IMR-90 (cell line): ENCODE data around the gene LRRC7. TPM values are rescaled to one million over a fixed set of nuclear protein-coding genes. Genes with fewer than 3 reads are reported as not detected.

Source experiments
- ATAC-seq: fragments of 200-7000 bp; cut with Tn5 transposase; 2 replicates; pipeline ENCODE4 v1.9.1; 2020; ENCODE audit warnings: low read depth, mild to moderate bottlenecking, moderate library complexity
- BruUV-seq: library from RNA; stranded (reverse); fragments of 400-500 nt; replicated peaks from 2 replicates; lab custom pipeline; 2021; lab: Mats Ljungman, UMichigan
- CTCF ChIA-PET: fragments of 300-600 bp; formaldehyde crosslinking; extraction: SDS; loops from one replicate; lab custom pipeline; 2021; ENCODE audit warnings: antibody characterized with exemption; lab: Yijun Ruan, JAX
- POLR2A ChIA-PET: fragments of 300-600 bp; sonication (Branson Sonifier 250); formaldehyde crosslinking; loops from one replicate; lab custom pipeline; 2022; ENCODE audit warnings: antibody characterized with exemption; ENCODE audit not compliant: unreplicated experiment; lab: Charles Lee
- DNase-seq: peaks from one replicate; pipeline ENCODE4 v3.0.0; 2013
- H2AFZ ChIP-seq: replicated peaks from 2 replicates; pipeline ENCODE3; 2013; ENCODE audit warnings: low read length, mild to moderate bottlenecking; ENCODE audit not compliant: poor library complexity
- H2AK5ac ChIP-seq: 2 replicates; pipeline ENCODE4 v1.6.1; 2013; ENCODE audit warnings: low read depth, low read length, inconsistent platforms
- H2AK9ac ChIP-seq: replicated peaks from 2 replicates; pipeline ENCODE3; 2013; ENCODE audit warnings: mild to moderate bottlenecking, low read depth, low read length, moderate library complexity; ENCODE audit not compliant: poor library complexity
- H2BK120ac ChIP-seq: 2 replicates; pipeline ENCODE4 v1.6.1; 2013; ENCODE audit warnings: low read depth, low read length, inconsistent platforms
- H2BK15ac ChIP-seq: 3 replicates; pipeline ENCODE4 v1.6.1; 2013; ENCODE audit warnings: low read depth, low read length, inconsistent platforms
- H2BK20ac ChIP-seq: 2 replicates; pipeline ENCODE4 v1.6.1; 2013; ENCODE audit warnings: low read depth, mild to moderate bottlenecking, inconsistent platforms, low read length, moderate library complexity
- H2BK5ac ChIP-seq: 2 replicates; pipeline ENCODE4 v1.6.1; 2013; ENCODE audit warnings: mild to moderate bottlenecking, low read depth, low read length, inconsistent platforms; ENCODE audit not compliant: poor library complexity, severe bottlenecking
- H3K14ac ChIP-seq: replicated peaks from 2 replicates; pipeline ENCODE4 v1.6.1; 2013; ENCODE audit warnings: low read depth, low read length, inconsistent platforms
- H3K18ac ChIP-seq: 2 replicates; pipeline ENCODE4 v1.6.1; 2013; ENCODE audit warnings: low read depth, low read length, control low read depth
- H3K23ac ChIP-seq: 2 replicates; pipeline ENCODE4 v1.6.1; 2013; ENCODE audit warnings: low read depth, low read length, inconsistent platforms
- H3K27ac ChIP-seq: 2 replicates; pipeline ENCODE4 v1.5.1; 2013; ENCODE audit warnings: mild to moderate bottlenecking, control low read depth, low read length; ENCODE audit not compliant: insufficient read depth
- H3K27me3 ChIP-seq: 2 replicates; pipeline ENCODE4 v1.6.1; 2013; ENCODE audit warnings: low read length; ENCODE audit not compliant: control insufficient read depth, insufficient read depth
- H3K36me3 ChIP-seq: 2 replicates; pipeline ENCODE4 v1.6.1; 2013; ENCODE audit warnings: low read length, mixed read lengths; ENCODE audit not compliant: control insufficient read depth, insufficient read depth
- H3K4ac ChIP-seq: 2 replicates; pipeline ENCODE4 v1.6.1; 2013; ENCODE audit warnings: low read depth, low read length, inconsistent platforms
- H3K4me1 ChIP-seq: 2 replicates; pipeline ENCODE4 v1.6.1; 2013; ENCODE audit warnings: low read length, mixed read lengths; ENCODE audit not compliant: control insufficient read depth, insufficient read depth
- H3K4me2 ChIP-seq: 2 replicates; pipeline ENCODE4 v1.6.1; 2013; ENCODE audit warnings: low read depth, mild to moderate bottlenecking, control low read depth, low read length, moderate library complexity
- H3K4me3 ChIP-seq: 2 replicates; pipeline ENCODE4 v1.5.1; 2013; ENCODE audit warnings: low read depth, mild to moderate bottlenecking, control low read depth, low read length, moderate library complexity; ENCODE audit not compliant: insufficient read depth
- H3K56ac ChIP-seq: 2 replicates; pipeline ENCODE4 v1.6.1; 2013; ENCODE audit warnings: low read length, inconsistent platforms; ENCODE audit not compliant: insufficient read depth; ENCODE audit errors: extremely low read depth
- H3K79me1 ChIP-seq, 2 experiments: 2 replicates each; pipeline ENCODE4 v1.6.1; 2013; ENCODE audit warnings: low read length in 2 of 2, inconsistent platforms in 1 of 2, low read depth in 1 of 2
- H3K9ac ChIP-seq: 2 replicates; pipeline ENCODE4 v1.6.1; 2013; ENCODE audit warnings: low read depth, low read length, control low read depth
- H3K9me1 ChIP-seq: 2 replicates; pipeline ENCODE4 v1.6.1; 2013; ENCODE audit warnings: low read length, inconsistent platforms; ENCODE audit not compliant: insufficient read depth
- H3K9me3 ChIP-seq: 2 replicates; pipeline ENCODE4 v1.6.1; 2013; ENCODE audit warnings: low read length; ENCODE audit not compliant: control insufficient read depth, insufficient read depth
- H4K20me1 ChIP-seq: 2 replicates; pipeline ENCODE4 v1.6.1; 2013; ENCODE audit warnings: low read length, inconsistent platforms; ENCODE audit not compliant: insufficient read depth
- H4K5ac ChIP-seq: 2 replicates; pipeline ENCODE4 v1.6.1; 2013; ENCODE audit warnings: mild to moderate bottlenecking, low read depth, low read length, control low read depth
- H4K8ac ChIP-seq, 2 experiments: 2 replicates each; pipeline ENCODE4 v1.6.1; 2013; ENCODE audit warnings: low read depth in 2 of 2, low read length in 2 of 2, control low read depth in 1 of 2, inconsistent platforms in 1 of 2
- H4K91ac ChIP-seq: 2 replicates; pipeline ENCODE4 v1.6.1; 2013; ENCODE audit warnings: low read depth, low read length, inconsistent platforms; ENCODE audit not compliant: insufficient read depth
- BHLHE40 ChIP-seq: fragments of 150-350 bp; IDR thresholded peaks from 2 replicates; pipeline ENCODE4 v1.6.1; 2016; ENCODE audit warnings: mild to moderate bottlenecking, low read depth, low read length
- CEBPB ChIP-seq: IDR thresholded peaks from 2 replicates; pipeline ENCODE4 v1.6.1; 2012; ENCODE audit warnings: low read depth, low read length, improper control_type of control experiment
- CHD1 ChIP-seq: IDR thresholded peaks from 2 replicates; pipeline ENCODE4 v1.6.1; 2012; ENCODE audit warnings: low read depth, low read length, improper control_type of control experiment
- CTCF ChIP-seq: conservative IDR thresholded peaks from 2 replicates; pipeline ENCODE4 v1.5.1; 2012; ENCODE audit warnings: mild to moderate bottlenecking, low read depth, low read length, improper control_type of control experiment
- ELK1 ChIP-seq: fragments of 150-350 bp; IDR thresholded peaks from 2 replicates; pipeline ENCODE4 v1.6.1; 2016; ENCODE audit warnings: low read depth, mild to moderate bottlenecking, low read length, moderate library complexity, borderline replicate concordance
- FOS ChIP-seq: fragments of 150-350 bp; IDR thresholded peaks from 2 replicates; pipeline ENCODE4 v1.6.1; 2016; ENCODE audit warnings: low read depth, low read length
- MAFK ChIP-seq: IDR thresholded peaks from 2 replicates; pipeline ENCODE4 v1.6.1; 2012; ENCODE audit warnings: low read depth, low read length, improper control_type of control experiment
- MAZ ChIP-seq: IDR thresholded peaks from 2 replicates; pipeline ENCODE4 v1.6.1; 2012; ENCODE audit warnings: low read depth, mild to moderate bottlenecking, low read length, improper control_type of control experiment, moderate library complexity, borderline replicate concordance
- MXI1 ChIP-seq: IDR thresholded peaks from 2 replicates; pipeline ENCODE4 v1.6.1; 2012; ENCODE audit warnings: low read depth, mild to moderate bottlenecking, low read length, moderate library complexity, borderline replicate concordance
- NFE2L2 ChIP-seq: fragments of 150-350 bp; IDR thresholded peaks from 2 replicates; pipeline ENCODE4 v1.6.1; 2016; ENCODE audit warnings: low read depth, mild to moderate bottlenecking, low read length
- POLR2A ChIP-seq: IDR thresholded peaks from 2 replicates; pipeline ENCODE4 v1.6.1; 2012; ENCODE audit warnings: mild to moderate bottlenecking, low read depth, low read length
- RAD21 ChIP-seq: IDR thresholded peaks from 2 replicates; pipeline ENCODE4 v1.6.1; 2012; ENCODE audit warnings: low read length, improper control_type of control experiment
- RCOR1 ChIP-seq: IDR thresholded peaks from 2 replicates; pipeline ENCODE4 v1.6.1; 2012; ENCODE audit warnings: mild to moderate bottlenecking, low read length, improper control_type of control experiment; ENCODE audit not compliant: insufficient replicate concordance
- RFX5 ChIP-seq: IDR thresholded peaks from 2 replicates; pipeline ENCODE4 v1.8.0; 2012; ENCODE audit warnings: low read depth, mild to moderate bottlenecking, low read length, moderate library complexity
- SMC3 ChIP-seq: fragments of 150-350 bp; IDR thresholded peaks from 2 replicates; pipeline ENCODE4 v1.6.1; 2016; ENCODE audit warnings: low read depth, mild to moderate bottlenecking, antibody characterized with exemption, low read length, moderate library complexity
- USF2 ChIP-seq: fragments of 150-350 bp; IDR thresholded peaks from 2 replicates; pipeline ENCODE4 v1.6.1; 2017; ENCODE audit warnings: mild to moderate bottlenecking, antibody characterized with exemption, low read length, low read depth
- WGBS, 2 experiments: methylation state at CpG; one replicate each; pipeline versions ENCODE4 v1.1.5 to v1.1.7; 2013; ENCODE audit warnings: missing lambda C conversion rate in 2 of 2; ENCODE audit not compliant: insufficient read length in 1 of 2; ENCODE audit errors: extremely low coverage in 2 of 2; 5-methylcytosine and 5-hydroxymethylcytosine counted together
- dilution Hi-C: fragments of 300-500 bp; cut with HindIII; formaldehyde crosslinking; loops from one replicate; pipeline ENCODE4 v1.14.3; 2018; ENCODE audit warnings: low sequenced_read_pairs; ENCODE audit not compliant: unreplicated experiment
- in situ Hi-C: fragments of 300-500 bp; cut with MboI; formaldehyde crosslinking; loops from 3 replicates; pipeline ENCODE4 v1.14.3; 2019; ENCODE audit warnings: low sequenced_read_pairs, inconsistent platforms, mixed read lengths
- intact Hi-C: fragments of 100-400 bp; cut with micrococcal nuclease; formaldehyde crosslinking; loops from 2 replicates; pipeline ENCODE4 v1.10.0; 2022
- polyA plus RNA-seq, 3 experiments: library from polyadenylated mRNA; depleted of rRNA; stranded (reverse); fragments of >200 nt; gene quantifications; 2 replicates each; pipeline ENCODE4 v1.2.3, GENCODE V29; 2012; ENCODE audit warnings: low replicate concordance in 1 of 3
- total RNA-seq: library from RNA; depleted of rRNA; stranded (reverse); fragments of >200 nt; gene quantifications from 2 replicates; pipeline ENCODE4 v1.2.3, GENCODE V29; 2012

The LRRC7 gene
- total and polyA plus RNA-seq, 2 of the 4 experiments (the other 2 are of a cell fraction) = under 0.01 to 0.02 TPM

- no peaks in the 10 kb centered on the region for H3K36me3 ChIP-seq
Observed at GRCh38 chr1:69706473-69706872, 138.8 kb downstream of the LRRC7 start.

More at GRCh38 chr1:69706473-69706872, 138.8 kb downstream of the LRRC7 start:
- H3K4me3 ChIP-seq = no peak overlapping the region
- no peak overlapping the region for H3K4me2 ChIP-seq
- H2AK9ac ChIP-seq = no peak overlapping the region
- intact Hi-C loops (no loop called here), dilution Hi-C loops (no loop called here), in situ Hi-C loops (no loop called here)
- H2BK20ac ChIP-seq = no peak overlapping the region
- DNase-seq (no peak), ATAC-seq (no peak)
- no peak overlapping the region for H3K4ac ChIP-seq
- no peak overlapping the region for H2BK15ac ChIP-seq
- H3K9me3 ChIP-seq = no peaks in the 10 kb centered on the region
- no peak overlapping the region for H4K91ac ChIP-seq
- CTCF ChIA-PET = no interaction called here
- no peak overlapping the region for H4K5ac ChIP-seq
- H3K56ac ChIP-seq = no peak overlapping the region
- BruUV-seq = no TSS peak
- H3K4me1 ChIP-seq = no peaks in the 10 kb centered on the region
- H2BK5ac ChIP-seq = no peak overlapping the region
- POLR2A ChIA-PET = no interaction called here
- H2AK5ac ChIP-seq = no peak overlapping the region
- H3K23ac ChIP-seq = no peak overlapping the region
- no peaks in the 10 kb centered on the region for H3K79me1 ChIP-seq
- H3K27ac ChIP-seq = no peak overlapping the region
- no peak overlapping the region for H4K8ac ChIP-seq
- H4K20me1 ChIP-seq = no peaks in the 10 kb centered on the region
- H2AFZ ChIP-seq = no peak overlapping the region
- TF ChIP-seq FOS (no peak), POLR2A (no peak), CTCF (no peak), RCOR1 (no peak), USF2 (no peak), MAFK (no peak), MAZ (no peak), NFE2L2 (no peak), MXI1 (no peak), ELK1 (no peak), CEBPB (no peak), BHLHE40 (no peak), SMC3 (no peak), RAD21 (no peak), CHD1 (no peak), RFX5 (no peak)
- H3K9ac ChIP-seq = no peak overlapping the region
- no peaks in the 10 kb centered on the region for H3K9me1 ChIP-seq
- H3K18ac ChIP-seq = no peak overlapping the region
- no CpG with 5 or more reads among the region's 1 CpG for WGBS, 2 experiments
- no peaks in the 10 kb centered on the region for H3K27me3 ChIP-seq
- no peak overlapping the region for H2BK120ac ChIP-seq
- no peak overlapping the region for H3K14ac ChIP-seq
